ENCODE data around the gene ARHGDIA. TPM values are rescaled to one million over a fixed set of nuclear protein-coding genes. Genes with fewer than 3 reads are reported as not detected.

Gene ARHGDIA
- total RNA-seq, 1 experiment from 2014 or later = 247 TPM

- ChIA-PET CTCF (interaction anchor here (0.7 to 3.8 kb wide), 4 partner anchors 12 to 84 kb away, joined by 3 to 18 read pairs (median 3); no protein-coding TSS in a partner anchor), POLR2A (interaction anchor here (0.6 kb wide), 1 partner anchor 11 kb away, joined by 7 read pairs; no protein-coding TSS in a partner anchor)
- H3K27me3 Mint-ChIP-seq (ENCODE audit: low read depth) = no peaks in the 10 kb centered on the region
- H3K4me1 Mint-ChIP-seq = no peaks in the 10 kb centered on the region
- H3K9me3 Mint-ChIP-seq = no peaks in the 10 kb centered on the region
- DNase-seq (ENCODE audit: low spot score) (no peak), ATAC-seq (peak; percentile 22; the same call in 1 of the 2 replicates)
- H3K27ac Mint-ChIP-seq = no peak overlapping the region
- TF ChIP-seq ZNF416 (CRISPR knock-in tag; IDR thresholded peaks at IDR 0.05) (no peak), E2F5 (CRISPR knock-in tag; IDR thresholded peaks at IDR 0.05) (no peak), MXD4 (CRISPR knock-in tag; IDR thresholded peaks at IDR 0.05; ENCODE audit: borderline replicate concordance) (no peak), ATF3 (CRISPR knock-in tag; conservative IDR thresholded peaks at IDR 0.05) (no peak), ZNF423 (CRISPR knock-in tag; IDR thresholded peaks at IDR 0.05) (no peak), ZSCAN18 (CRISPR knock-in tag; IDR thresholded peaks at IDR 0.05) (no peak), FOXP4 (CRISPR knock-in tag; IDR thresholded peaks at IDR 0.05) (no peak), E2F4 (CRISPR knock-in tag; IDR thresholded peaks at IDR 0.05; ENCODE audit: borderline replicate concordance, low read depth) (no peak)
- H3K36me3 Mint-ChIP-seq = no peaks in the 10 kb centered on the region
- H3K4me3 Mint-ChIP-seq = no peak overlapping the region
These were observed 51.4 kb downstream of the ARHGDIA start for GRCh38 chr17:81819708-81820107.

- no peaks in the 10 kb centered on the region for H3K4me1 Mint-ChIP-seq
- TF ChIP-seq FOXP1 (CRISPR knock-in tag; IDR thresholded peaks at IDR 0.05; ENCODE audit: borderline replicate concordance) (no peak), NFE2L1 (CRISPR knock-in tag; IDR thresholded peaks at IDR 0.05) (no peak), AFF4 (CRISPR knock-in tag; IDR thresholded peaks at IDR 0.05; ENCODE audit: borderline replicate concordance) (no peak), ZBTB43 (CRISPR knock-in tag; IDR thresholded peaks at IDR 0.05) (no peak)
- H3K36me3 Mint-ChIP-seq = no peaks in the 10 kb centered on the region
- ChIA-PET CTCF (interaction anchor here (0.8 to 1.1 kb wide), 2 partner anchors 9 to 37 kb away, joined by 3 read pairs; no protein-coding TSS in a partner anchor), POLR2A (no interaction called here)
- peak overlapping the region; percentile 39 for H3K27ac Mint-ChIP-seq
- no peak for ATAC-seq
- H3K9me3 Mint-ChIP-seq = no peaks in the 10 kb centered on the region
- no peaks in the 10 kb centered on the region for H3K27me3 Mint-ChIP-seq (ENCODE audit: low read depth)
- H3K4me3 Mint-ChIP-seq = no peak overlapping the region
- no peak for DNase-seq (ENCODE audit: low spot score)
These were observed 53.4 kb downstream of the ARHGDIA start for GRCh38 chr17:81817758-81818147.

Other genes with a start within 250 kb of the ARHGDIA start
- 80.3 to 89.2 TPM (median 83.5 TPM) in 3 replicates for gene NPLOC4, start 234.2 kb downstream of the ARHGDIA start, total RNA-seq (2021)
- 1.5 to 3.0 TPM (median 2.4 TPM) in 3 replicates for gene TSPAN10, start 234.1 kb downstream of the ARHGDIA start, total RNA-seq (2021)
- 4.4 to 6.9 TPM (median 6.3 TPM) in 3 replicates for gene PDE6G, start 214.8 kb downstream of the ARHGDIA start, total RNA-seq (2021)
- gene OXLD1, start 204.7 kb downstream of the ARHGDIA start, total RNA-seq (2021) = 47.0 to 49.6 TPM (median 48.1 TPM) in 3 replicates
- 34.3 to 36.8 TPM (median 35.2 TPM) in 3 replicates for gene CCDC137, start 204.6 kb downstream of the ARHGDIA start, total RNA-seq (2021)
- gene ARL16, start 187.5 kb downstream of the ARHGDIA start, total RNA-seq (2021) = 44.7 to 46.7 TPM (median 45.4 TPM) in 3 replicates
- 83.7 to 113 TPM (median 90.8 TPM) in 3 replicates for gene HGS, start 187.3 kb downstream of the ARHGDIA start, total RNA-seq (2021)
- gene MRPL12, start 168.0 kb downstream of the ARHGDIA start, total RNA-seq (2021) = 134 to 139 TPM (median 136 TPM) in 3 replicates
- gene SLC25A10, start 159.1 kb downstream of the ARHGDIA start, total RNA-seq (2021) = 34.0 to 38.7 TPM (median 37.9 TPM) in 3 replicates
- 0.85 to 1.4 TPM (median 1.4 TPM) in 3 replicates for gene GCGR, start 67.2 kb downstream of the ARHGDIA start, total RNA-seq (2021)
- 126 to 144 TPM (median 131 TPM) in 3 replicates for gene MCRIP1, start 38.0 kb downstream of the ARHGDIA start, total RNA-seq (2021)
- not detected in 3 replicates for gene PPP1R27, start 36.3 kb downstream of the ARHGDIA start, total RNA-seq (2021)
- 343 to 380 TPM (median 360 TPM) in 3 replicates for gene P4HB, start 10.8 kb downstream of the ARHGDIA start, total RNA-seq (2021)
- 172 to 212 TPM (median 174 TPM) in 3 replicates for gene ALYREF, start 20.2 kb upstream of the ARHGDIA start, total RNA-seq (2021)
- gene ANAPC11, start 20.4 kb upstream of the ARHGDIA start, total RNA-seq (2021) = 217 to 249 TPM (median 245 TPM) in 3 replicates
- gene NPB, start 30.9 kb upstream of the ARHGDIA start, total RNA-seq (2021) = 1.9 to 2.1 TPM (median 1.9 TPM) in 3 replicates
- gene PCYT2, start 40.1 kb upstream of the ARHGDIA start, total RNA-seq (2021) = 24.7 to 31.4 TPM (median 26.3 TPM) in 3 replicates
- gene SIRT7, start 46.8 kb upstream of the ARHGDIA start, total RNA-seq (2021) = 19.5 to 24.2 TPM (median 20.9 TPM) in 3 replicates
- 24.2 to 29.8 TPM (median 24.3 TPM) in 3 replicates for gene MAFG, start 56.4 kb upstream of the ARHGDIA start, total RNA-seq (2021)
- gene PYCR1, start 66.0 kb upstream of the ARHGDIA start, total RNA-seq (2021) = 144 to 188 TPM (median 164 TPM) in 3 replicates
- 0.44 to 0.62 TPM (median 0.46 TPM) in 3 replicates for gene MYADML2, start 75.9 kb upstream of the ARHGDIA start, total RNA-seq (2021)
- gene NOTUM, start 89.8 kb upstream of the ARHGDIA start, total RNA-seq (2021) = 1.2 to 1.9 TPM (median 1.7 TPM) in 3 replicates
- 60.4 to 71.9 TPM (median 67.8 TPM) in 3 replicates for gene ASPSCR1, start 106.3 kb upstream of the ARHGDIA start, total RNA-seq (2021)
- 107 to 121 TPM (median 110 TPM) in 3 replicates for gene CENPX, start 151.5 kb upstream of the ARHGDIA start, total RNA-seq (2021)
- 30.5 to 38.1 TPM (median 32.5 TPM) in 3 replicates for gene LRRC45, start 152.0 kb upstream of the ARHGDIA start, total RNA-seq (2021)
- gene RAC3, start 160.3 kb upstream of the ARHGDIA start, total RNA-seq (2021) = 135 to 163 TPM (median 138 TPM) in 3 replicates
- gene DCXR, start 166.4 kb upstream of the ARHGDIA start, total RNA-seq (2021) = 114 to 130 TPM (median 120 TPM) in 3 replicates
- gene RFNG, start 180.5 kb upstream of the ARHGDIA start, total RNA-seq (2021) = 40.9 to 42.3 TPM (median 41.6 TPM) in 3 replicates
- 166 to 181 TPM (median 167 TPM) in 3 replicates for gene GPS1, start 180.6 kb upstream of the ARHGDIA start, total RNA-seq (2021)
- 99.6 to 120 TPM (median 106 TPM) in 3 replicates for gene DUS1L, start 194.5 kb upstream of the ARHGDIA start, total RNA-seq (2021)
- 611 to 742 TPM (median 654 TPM) in 3 replicates for gene FASN, start 226.9 kb upstream of the ARHGDIA start, total RNA-seq (2021)